Ovary (tissue), 1 donor: ENCODE results near the gene OR2L2.

Experiments
- EP300 ChIP-seq: sonication (generic); formaldehyde crosslinking; IDR thresholded peaks from one replicate; pipeline ENCODE4 v1.6.1; 2017; ENCODE audit warnings: antibody characterized with exemption
- POLR2A ChIP-seq: fragments of 450-650 bp; IDR thresholded peaks from one replicate; pipeline ENCODE4 v1.6.1; 2017; ENCODE audit warnings: antibody characterized with exemption, mild to moderate bottlenecking, moderate library complexity

DNA sequence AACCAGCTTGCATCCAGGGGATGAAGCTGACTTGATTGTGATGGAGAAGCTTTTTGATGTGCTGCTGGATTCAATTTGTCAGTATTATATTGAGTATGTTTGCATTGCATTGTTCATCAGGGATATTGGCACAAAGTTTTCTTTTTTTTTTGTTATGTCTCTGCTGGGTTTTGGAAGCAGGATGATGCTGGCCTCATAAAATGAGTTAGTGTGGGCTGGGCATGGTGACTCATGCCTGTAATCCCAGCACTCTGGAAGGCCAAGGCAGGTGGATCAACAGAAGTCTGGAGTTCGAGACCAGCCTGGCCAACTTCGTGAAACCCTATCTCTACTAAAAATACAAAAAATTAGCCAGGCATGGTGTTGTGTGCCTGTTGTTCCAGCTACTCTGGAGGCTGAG, 25.4 kb downstream of the OR2L2 start:
- no peak for TF ChIP-seq EP300
- no peak for TF ChIP-seq POLR2A
